NCI-H524 (cell line): ENCODE data around the gene NSMCE4A.
A peak's percentile ranks its signal among the peaks of the same experiment; 100 is the strongest.
"Not testable (repeated sequence)": the region's sequence is repeated elsewhere in the genome, so short reads cannot be mapped to it uniquely, and the experiment has no call there.

Experiments used
- DNase-seq, 2 experiments: peaks; one replicate each; lab custom pipeline; 2025; lab: John Stamatoyannopoulos, UW

The NSMCE4A gene

DNA sequence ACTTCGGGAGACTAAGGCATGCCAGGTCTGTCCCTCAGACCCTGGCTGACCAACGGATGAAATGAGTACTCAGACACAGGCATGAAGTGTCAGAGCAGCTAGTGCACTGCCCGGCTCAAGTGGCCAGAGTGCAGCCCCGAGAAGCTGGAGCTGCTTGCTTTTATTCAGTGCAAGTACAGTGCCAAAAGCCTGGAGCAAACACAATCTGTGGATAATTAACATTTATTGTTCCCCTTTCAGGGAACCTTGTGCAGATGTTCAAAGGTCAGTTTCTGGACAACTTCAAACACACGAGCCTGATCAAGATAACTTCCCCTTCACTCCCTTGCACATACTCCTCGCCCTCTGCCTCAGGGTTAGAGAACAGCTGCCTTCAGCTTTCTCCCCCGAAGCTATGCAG is 39.3 kb downstream of the NSMCE4A start:
- DNase-seq: no peak

DNA sequence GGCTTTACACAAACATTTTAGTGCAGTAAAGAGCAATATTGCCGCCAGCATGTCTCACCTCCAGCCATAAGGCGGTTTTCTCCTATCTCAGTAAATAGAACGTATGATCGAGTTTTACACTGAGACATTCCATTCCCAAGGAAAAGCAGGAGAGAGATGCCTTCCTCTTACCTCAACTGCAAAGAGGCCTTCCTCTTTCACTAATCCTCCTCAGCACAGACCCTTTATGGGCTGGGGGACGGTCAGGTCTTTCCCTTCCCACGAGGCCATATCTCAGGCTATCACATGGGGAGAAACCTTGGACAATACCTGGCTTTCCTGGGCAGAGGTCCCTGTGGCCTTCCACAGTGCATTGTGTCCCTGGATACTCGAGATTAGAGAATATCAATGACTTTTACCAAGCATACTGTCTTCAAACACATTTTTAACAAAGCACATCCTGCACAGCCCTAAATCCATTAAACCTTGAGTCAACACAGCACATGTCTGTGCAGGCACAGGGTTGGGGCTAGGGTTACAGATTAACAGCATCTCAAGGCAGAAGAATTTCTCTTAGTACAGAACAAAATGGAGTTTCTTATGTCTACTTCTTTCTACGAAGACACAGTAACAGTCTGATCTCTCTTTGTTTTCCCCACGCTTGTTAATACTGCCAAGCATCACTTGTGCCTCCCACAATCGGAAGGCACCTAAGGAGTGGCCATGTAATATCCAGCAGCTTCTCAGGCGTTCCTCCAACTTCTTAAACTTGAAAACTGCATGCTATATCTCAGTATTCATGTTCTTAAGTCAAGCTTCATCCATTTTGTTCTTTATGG is 44.5 kb downstream of the NSMCE4A start:
- not testable (repeated sequence) for DNase-seq

DNA sequence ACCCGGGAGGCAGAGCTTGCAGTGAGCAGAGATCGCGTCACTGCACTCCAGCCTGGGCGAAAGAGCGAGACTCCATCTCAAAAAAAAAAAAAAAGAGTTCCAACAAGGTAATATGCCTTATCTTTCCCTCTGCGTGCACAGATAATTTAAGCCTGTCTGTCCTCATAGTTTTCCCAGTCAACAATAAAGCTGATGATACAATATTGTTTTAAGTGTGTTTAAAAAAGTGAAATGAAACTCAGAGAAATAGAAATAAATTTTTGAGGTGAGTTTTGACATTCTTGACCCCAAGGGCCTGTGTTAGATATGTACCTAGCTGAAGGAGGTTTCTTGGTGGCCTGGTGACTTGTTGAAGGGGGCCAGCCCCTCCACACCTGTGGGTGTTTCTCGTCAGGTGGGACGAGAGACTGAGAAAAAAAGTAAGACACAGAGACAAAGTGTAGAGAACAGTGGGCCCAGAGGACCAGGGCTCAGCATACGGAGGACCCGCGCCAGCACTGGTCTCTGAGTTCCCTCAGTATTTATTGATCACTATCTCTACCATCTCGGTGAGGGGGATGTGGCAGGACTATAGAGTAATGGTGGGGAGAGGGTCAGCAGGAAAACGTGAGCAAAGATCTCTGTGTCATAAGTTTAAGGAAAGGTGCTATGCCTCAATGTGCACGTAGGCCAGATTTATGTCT is 45.3 kb downstream of the NSMCE4A start:
- not testable (repeated sequence) for DNase-seq

DNA sequence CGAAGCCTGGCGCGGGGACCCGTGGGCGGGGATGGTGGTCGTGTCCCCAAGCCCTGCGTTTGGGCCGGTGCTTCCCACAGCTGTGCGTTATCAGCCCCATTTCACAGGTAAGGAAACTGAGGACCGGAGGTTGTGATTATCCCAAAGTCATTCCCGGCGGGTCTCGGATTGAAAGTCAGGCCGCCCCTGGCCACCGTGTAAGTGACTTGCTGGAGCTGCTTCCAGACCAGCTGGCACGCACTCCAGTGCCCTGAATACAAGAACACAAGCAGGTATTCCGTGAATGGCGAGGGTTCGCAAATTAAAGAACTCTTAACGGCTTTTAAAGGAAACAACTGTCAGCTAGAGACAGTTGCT is 46.5 kb downstream of the NSMCE4A start:
- DNase-seq: peak in 1 of 2 experiments; percentile 9

DNA sequence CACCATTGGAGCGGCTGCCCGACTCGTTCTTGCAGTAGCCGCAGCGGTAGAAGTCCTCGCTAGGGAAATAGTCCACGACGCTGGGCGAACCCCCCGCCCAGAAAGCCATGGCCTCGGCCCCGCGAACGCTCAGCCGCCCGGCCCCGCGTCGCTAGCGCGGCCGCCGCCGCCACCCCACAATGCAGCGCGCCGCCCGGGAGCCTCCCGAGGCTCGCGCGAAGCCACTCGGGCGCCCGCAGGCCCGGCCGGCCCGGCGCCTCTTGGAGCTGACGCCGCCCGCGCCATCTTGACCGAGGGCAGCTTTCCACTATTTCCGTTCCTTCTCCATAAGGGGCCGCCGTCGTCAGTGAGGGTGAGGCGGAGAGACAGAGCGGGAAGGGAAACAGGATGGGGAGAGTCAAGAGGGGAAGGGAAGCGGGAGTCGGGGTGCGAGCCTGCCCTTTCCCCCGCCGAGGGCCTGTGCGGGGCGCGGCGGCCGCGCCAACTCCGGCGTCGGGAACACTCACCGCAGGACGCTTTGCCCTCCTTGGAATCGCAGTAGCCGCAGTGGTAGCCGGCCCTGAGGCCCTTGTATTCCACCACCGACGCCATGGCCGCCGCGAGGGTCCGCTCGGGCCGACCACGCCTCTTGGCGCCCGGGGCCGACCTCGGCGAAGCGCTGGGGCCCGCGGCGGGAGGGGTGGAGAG is 47.0 kb downstream of the NSMCE4A start, which contains the start of gene ATE1:
Gene ATE1, minus strand, starts transcription at position 191 of the 687 bp plus-strand sequence. Its CDS starts 82 bp downstream, at position 109.
- DNase-seq: peak; percentile 64 to 75

DNA sequence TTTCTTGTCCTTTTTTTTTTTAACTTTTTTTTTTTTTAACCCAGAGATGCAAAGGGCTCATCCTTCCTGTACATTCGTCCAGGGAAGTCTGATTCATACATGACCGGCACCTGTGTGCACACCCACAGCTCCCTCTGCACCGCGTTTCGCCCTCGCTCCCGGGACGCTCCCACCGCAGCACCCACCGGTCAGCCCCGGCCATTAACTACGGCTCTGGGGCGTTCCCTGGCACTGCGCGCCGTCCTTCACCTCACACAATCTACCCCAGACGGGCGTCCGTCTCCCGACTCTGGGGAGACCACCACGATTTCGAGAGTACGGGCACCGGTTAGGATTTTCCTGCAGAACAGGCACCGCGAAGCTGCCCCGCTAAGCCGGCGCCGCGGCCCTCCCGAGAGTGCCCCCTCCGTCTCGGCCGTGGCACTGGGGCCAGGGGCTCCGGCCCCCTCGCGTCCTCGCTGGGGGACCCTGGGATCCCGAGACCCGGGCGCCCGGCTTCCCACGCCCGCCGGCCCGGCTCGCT is 47.6 kb downstream of the NSMCE4A start:
- DNase-seq: peak in 1 of 2 experiments; percentile 43

DNA sequence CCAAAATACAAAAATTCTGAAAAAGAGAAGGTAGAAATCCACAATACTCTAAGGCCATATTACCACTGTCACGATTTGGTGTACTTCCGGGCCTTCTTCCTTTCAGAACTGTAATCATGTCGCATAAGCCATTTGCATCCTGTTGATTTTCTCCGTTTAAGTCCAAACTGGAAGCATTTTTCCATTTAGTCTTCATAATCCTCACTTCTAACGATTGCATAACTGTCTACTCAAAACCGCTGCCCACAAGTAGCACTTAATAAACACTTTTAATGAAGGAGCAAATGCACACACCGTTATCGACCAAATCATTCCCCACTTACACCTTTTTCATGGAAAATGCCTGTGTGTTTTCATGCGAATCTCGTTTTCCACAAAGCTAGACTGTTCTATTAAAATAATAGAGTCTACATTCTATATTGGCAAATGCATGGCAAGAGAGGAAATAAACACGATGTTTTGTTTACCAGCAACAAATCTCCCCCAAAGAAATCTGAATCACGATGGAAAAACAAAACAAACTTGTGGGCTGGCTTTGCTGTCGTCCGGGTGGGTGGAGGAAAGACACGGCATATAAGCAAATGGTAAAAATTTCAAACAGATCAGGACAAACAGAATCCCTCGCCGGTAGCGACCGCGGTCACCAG is 48.2 kb downstream of the NSMCE4A start:
- no peak for DNase-seq

DNA sequence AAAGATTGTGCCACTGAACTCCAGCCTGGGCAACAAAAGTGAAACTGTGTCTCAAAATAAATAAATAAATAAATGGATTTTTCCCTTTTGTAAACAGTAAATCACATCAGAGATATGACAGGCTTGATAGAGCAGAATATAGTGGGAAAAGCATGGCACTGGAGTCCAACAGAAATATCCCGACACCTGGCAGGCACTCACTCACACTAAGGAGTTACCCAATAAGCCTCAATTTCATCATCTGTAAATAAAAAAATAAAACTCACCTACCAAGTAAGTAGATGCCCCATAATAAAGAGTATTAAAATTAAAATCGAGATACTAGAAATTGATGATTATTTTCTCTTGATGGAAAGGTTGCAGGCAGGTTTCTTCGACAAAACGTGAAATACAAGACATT is 48.9 kb downstream of the NSMCE4A start:
- no peak for DNase-seq

DNA sequence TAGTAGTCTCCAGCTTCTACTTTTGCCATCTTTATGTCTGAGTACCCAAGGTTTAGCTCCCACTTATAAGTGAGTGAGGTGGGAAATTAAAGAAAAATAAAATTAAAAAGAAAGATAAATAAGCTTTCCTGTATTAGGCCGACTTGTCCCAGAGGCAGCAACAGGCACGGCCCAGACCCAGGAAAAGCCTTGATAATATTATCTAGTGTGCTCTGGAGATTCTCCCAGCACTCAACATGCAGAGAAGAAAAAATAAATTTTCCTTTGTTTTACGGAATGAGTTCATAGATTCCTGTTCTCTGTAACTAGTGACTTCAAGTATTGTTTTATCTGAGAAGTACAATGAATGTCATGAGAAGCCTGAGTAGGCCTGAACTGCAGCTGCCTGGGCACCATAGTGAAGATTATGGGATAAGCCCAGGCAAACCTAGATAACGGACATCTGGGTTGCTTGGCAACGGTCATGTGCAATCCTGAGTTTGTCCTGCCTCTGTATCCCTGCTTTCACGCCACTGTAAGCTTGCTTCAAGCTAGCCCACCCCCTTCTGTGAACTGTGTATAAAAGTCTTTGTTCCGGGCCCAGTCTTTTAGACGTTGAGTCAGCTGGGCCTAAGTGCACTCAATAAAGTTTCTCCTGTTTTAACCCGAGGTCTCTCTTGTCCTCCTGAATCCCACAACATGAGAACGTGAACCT is 53.6 kb downstream of the NSMCE4A start:
- DNase-seq: peak in 1 of 2 experiments; percentile 0

DNA sequence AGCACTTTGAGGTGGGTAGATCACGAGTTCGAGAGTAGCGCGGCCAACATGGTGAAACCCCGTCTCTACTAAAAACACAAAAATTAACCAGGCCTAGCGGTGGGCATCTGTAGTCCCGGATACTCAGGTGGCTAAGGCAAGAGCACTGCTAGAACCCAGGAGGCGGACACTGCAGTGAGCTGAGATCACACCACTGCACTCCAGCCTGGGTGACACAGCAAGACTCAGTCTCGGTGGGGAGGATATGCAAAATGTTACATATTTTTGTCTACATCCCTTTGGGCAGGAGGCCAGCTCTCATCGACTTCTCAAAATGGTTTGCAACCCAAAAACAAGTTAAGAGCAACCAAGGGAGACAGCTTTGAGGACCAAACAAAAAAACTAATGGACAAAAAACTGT is 55.4 kb downstream of the NSMCE4A start:
- DNase-seq: no peak

DNA sequence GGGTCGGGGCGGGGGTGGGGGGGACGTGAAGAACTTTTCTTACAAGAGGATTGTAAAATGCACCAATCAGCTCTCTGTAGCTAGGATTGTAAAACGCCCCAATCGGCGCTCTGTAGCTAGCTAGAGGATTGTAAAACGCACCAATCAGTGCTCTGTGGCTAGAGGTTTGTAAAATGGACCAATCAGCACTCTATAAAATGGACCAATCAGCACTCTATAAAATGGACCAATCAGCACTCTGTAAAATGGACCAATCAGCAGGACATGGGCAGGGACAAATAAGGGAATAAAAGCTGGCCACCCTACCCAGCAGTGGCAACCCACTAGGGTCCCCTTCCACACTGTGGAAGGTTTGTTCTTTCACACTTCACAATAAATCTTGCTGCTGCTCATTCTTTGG is 56.2 kb downstream of the NSMCE4A start:
- not testable (repeated sequence) for DNase-seq

DNA sequence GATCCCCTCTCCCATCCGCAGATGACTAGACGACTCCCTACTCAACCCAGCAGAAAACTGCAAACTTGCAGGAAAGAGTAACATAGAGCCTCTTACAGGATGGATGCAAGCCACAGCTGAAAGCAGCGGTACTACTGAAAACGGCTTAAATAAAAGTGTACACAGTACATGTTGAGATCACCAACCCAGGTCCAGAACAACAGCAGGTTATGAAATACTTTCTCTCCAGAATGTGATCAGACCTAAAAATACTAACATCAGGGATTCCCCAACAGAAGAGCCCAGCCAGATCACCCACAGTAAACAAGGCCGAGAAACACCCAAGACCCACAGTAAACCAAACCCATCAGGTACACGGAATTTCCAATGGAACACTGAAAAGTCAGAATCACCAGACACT is 60.4 kb downstream of the NSMCE4A start:
- no peak for DNase-seq

DNA sequence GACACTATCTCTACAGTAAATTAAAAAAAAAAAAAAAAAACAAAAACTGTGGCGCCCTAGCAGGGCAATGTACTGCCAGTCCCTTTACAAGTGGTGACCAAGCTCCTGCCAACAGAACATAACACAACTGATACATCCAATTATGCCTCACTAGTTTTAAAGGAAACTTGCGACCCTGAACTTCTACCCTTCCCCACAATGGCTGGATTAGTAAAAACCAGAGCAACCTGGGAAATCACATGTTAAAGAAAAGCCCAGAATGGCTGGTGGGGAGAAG is 63.7 kb downstream of the NSMCE4A start:
- DNase-seq: no peak

DNA sequence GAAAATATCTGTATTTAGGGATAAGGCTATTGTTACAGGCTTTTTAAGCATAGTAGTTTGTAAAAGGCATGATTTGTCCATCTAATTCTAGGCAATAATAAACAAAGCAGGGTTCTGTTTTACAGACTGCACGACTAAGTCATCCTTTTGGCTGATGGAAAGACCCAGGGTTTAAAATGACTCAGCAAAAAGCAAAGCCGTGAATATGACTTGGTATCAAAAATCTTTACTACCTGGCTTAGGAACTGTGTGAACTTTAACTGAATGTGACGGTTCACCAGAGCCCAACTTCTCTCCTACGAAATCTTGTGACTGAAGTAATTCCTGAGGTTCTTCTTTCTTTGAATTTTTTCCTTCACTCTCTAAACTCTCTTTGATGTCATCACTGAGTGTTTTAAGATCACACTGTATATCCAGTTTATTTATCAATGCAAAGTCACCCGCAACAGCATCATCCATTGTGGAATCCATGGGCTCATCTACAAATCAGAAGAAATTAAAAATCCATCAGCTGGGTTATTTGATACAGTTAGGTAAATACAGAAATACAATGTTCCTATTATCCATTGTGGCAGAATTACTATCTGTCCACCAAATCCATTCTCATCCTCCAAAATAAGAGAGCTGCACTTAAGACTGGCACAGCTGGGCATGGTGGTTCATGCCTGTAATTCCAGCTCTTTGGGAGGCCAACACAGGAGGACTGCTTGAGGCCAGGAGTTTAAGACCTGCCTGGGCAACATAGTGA is 64.2 kb downstream of the NSMCE4A start:
- DNase-seq: no peak
